Rectal smooth muscle tissue (tissue), 1 donor: ENCODE data around the gene SPG21.

Experiments used
- H3K27ac ChIP-seq: one replicate; pipeline ENCODE4 v1.7.0; 2013; ENCODE audit warnings: low read depth, low read length, inconsistent platforms
- H3K27me3 ChIP-seq: one replicate; pipeline ENCODE4 v1.7.0; 2013; ENCODE audit warnings: low read length; ENCODE audit not compliant: control insufficient read depth, insufficient read depth
- H3K36me3 ChIP-seq: one replicate; pipeline ENCODE4 v1.7.0; 2013; ENCODE audit warnings: low read length; ENCODE audit not compliant: control insufficient read depth, insufficient read depth
- H3K4me1 ChIP-seq: one replicate; pipeline ENCODE4 v1.7.0; 2013; ENCODE audit warnings: low read length; ENCODE audit not compliant: control insufficient read depth, insufficient read depth
- H3K4me3 ChIP-seq: one replicate; pipeline ENCODE4 v1.7.0; 2013; ENCODE audit warnings: low read length
- H3K9ac ChIP-seq: one replicate; pipeline ENCODE4 v1.7.0; 2013; ENCODE audit warnings: low read length

The SPG21 gene

DNA sequence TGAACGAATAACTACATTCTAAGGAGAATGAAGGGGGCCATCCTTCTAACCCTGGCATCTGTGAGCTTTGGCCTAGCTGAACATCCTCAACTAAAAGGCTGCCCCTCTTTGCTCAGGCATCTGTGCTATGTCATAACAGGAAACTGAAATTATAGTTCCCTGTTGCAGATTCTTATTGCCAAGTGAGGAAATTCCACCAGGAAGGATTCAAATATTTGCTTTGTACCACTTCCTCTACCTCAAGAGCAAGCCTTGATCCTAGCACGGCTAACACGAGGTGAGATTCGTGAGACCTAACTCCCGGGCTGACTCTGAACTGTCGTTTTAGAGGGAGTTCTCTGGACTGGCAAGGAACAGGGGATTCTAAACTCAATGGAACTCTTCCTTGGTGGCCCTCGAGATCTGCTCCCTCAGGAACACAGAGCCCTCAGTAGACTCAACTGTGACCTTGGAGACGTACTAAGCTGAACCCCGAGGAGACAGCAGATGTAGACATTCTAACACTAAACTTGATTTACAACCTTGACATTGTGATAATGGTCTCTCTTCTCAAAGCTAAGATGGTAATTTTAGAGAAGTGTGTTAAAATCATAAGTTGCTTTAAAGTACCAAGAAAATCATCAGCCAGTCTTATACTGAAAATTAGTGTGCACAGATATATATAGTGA, 4.2 kb downstream of the SPG21 start:
- no peak overlapping the region for H3K4me3 ChIP-seq
- no peak overlapping the region for H3K9ac ChIP-seq
- no peaks in the 10 kb centered on the region for H3K36me3 ChIP-seq
- H3K4me1 ChIP-seq = peaks cover 3% of the 10 kb centered on the region
- H3K27me3 ChIP-seq = no peaks in the 10 kb centered on the region
- H3K27ac ChIP-seq = no peak overlapping the region

DNA sequence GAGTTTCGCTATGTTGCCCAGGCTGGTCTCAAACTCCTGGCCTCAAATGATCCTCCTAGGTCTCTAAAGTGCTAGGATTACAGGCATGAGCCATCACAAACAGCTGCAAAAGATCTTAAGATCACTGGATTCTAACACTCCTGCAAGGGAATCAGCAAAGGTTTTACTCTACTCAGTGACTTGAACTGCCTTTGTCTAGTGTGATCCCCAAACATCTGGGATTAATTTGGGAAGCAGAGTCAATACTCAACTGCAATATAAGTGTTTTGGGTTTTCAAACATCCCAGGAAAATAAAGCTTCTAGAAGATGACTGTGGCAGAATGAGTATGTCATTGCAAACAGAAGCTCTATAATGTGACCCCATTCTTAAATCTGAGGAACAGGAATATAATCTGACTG, 7.2 kb downstream of the SPG21 start:
- H3K4me3 ChIP-seq = no peak overlapping the region
- no peak overlapping the region for H3K27ac ChIP-seq
- H3K27me3 ChIP-seq = no peaks in the 10 kb centered on the region
- peaks cover 12% of the 10 kb centered on the region for H3K36me3 ChIP-seq
- no peaks in the 10 kb centered on the region for H3K4me1 ChIP-seq
- no peak overlapping the region for H3K9ac ChIP-seq

DNA sequence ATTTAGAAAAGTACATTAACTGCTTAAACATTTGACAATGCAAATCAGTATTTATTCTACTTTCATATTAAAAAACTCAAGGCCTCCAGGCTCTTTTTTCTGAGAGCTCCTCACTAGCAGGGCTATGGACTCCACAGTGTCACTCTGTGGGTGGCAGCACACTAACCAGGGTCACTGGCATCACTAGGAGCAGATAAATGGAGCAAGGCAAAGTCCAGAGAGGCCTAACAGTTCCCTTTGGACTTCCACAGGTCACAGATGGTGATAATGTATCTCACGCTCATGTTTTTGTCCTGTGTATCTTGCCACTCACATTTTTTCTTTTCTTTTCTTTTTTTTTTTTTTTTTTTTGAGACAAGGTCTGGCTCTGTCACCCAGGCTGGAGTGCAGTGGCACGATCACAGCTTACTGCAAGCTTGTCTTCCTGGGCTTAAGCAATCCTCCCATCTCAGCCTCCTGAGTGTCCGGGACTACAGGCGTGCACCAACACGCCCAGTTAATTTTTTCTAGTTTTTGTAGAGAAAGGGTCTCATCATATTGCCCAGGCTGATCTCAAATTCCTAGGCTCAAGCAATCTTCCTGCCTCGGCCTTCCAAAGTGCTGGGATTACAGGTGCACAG, 7.8 kb downstream of the SPG21 start:
- no peak overlapping the region for H3K4me3 ChIP-seq
- H3K36me3 ChIP-seq = peaks cover 12% of the 10 kb centered on the region
- no peak overlapping the region for H3K27ac ChIP-seq
- H3K27me3 ChIP-seq = no peaks in the 10 kb centered on the region
- H3K9ac ChIP-seq = no peak overlapping the region
- H3K4me1 ChIP-seq = no peaks in the 10 kb centered on the region

DNA sequence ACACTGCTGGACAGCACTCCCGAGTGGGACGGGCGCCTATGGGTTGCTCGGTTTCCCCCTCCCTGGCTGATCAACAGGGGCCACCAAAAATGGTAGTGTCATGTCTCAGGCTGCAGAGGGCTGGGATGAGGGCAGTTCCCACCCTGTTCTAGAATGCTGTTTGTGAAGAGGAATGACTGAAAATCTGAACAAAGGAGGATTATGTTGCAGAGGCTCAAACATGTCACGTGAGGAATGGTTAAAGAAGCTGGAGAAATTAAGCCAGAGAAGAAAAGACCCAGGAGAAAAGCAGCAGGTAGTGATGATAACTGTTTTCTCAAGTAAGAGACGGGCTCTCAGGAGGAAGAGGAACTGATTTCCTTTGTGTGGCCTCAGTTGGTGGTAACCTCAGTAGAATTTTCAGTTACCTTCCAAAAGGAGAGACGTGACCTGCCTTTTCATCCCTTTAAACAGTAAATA, 10.4 kb downstream of the SPG21 start:
- H3K9ac ChIP-seq = no peak overlapping the region
- no peaks in the 10 kb centered on the region for H3K27me3 ChIP-seq
- H3K27ac ChIP-seq = no peak overlapping the region
- H3K36me3 ChIP-seq = peaks cover 15% of the 10 kb centered on the region
- no peaks in the 10 kb centered on the region for H3K4me1 ChIP-seq
- no peak overlapping the region for H3K4me3 ChIP-seq

DNA sequence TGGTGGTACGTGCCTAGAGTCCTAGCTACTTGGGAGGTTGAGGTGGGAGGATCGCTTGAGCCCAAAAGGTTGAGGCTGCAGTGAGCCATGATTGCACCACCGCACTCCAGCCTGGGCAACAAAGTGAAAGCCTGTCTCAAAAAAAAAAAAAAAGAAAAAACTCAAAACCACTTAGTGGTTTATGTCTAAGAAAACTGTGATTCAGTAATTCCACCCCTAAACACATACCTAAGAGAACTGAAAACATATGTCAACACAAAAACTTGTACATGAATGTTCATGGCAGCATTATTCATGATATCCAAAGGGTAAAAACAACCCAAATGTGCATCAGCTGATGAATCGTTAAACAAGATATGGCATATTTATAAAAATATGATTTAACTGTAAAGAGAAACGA, 14.3 kb downstream of the SPG21 start:
- Histone ChIP-seq H3K4me1 (no peaks in the 10 kb centered on the region), H3K9ac (no peak overlapping the region), H3K27ac (no peak overlapping the region), H3K36me3 (peaks cover 24% of the 10 kb centered on the region), H3K4me3 (no peak overlapping the region), H3K27me3 (no peaks in the 10 kb centered on the region)

DNA sequence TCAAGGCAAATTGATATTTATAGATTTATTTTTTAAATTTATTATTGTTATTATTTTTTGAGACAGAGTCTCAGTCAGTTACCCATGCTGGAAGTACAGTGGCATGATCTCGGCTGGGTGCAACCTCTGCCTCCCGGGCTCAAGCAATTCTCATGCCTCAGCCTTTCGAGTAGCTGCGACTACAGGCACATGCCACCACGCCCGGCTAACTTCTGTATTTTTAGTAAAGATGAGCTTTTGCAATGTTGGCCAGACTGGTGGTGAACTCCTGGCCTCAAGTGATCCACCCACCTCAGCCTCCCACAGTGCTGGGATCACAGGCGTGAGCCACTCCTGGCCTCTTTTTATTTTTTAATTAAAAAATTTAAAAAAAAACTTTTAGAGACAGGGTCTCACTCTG, 19.0 kb downstream of the SPG21 start:
- no peaks in the 10 kb centered on the region for H3K4me1 ChIP-seq
- no peak overlapping the region for H3K4me3 ChIP-seq
- H3K9ac ChIP-seq = no peak overlapping the region
- H3K27me3 ChIP-seq = no peaks in the 10 kb centered on the region
- H3K36me3 ChIP-seq = peaks cover 25% of the 10 kb centered on the region
- H3K27ac ChIP-seq = no peak overlapping the region

DNA sequence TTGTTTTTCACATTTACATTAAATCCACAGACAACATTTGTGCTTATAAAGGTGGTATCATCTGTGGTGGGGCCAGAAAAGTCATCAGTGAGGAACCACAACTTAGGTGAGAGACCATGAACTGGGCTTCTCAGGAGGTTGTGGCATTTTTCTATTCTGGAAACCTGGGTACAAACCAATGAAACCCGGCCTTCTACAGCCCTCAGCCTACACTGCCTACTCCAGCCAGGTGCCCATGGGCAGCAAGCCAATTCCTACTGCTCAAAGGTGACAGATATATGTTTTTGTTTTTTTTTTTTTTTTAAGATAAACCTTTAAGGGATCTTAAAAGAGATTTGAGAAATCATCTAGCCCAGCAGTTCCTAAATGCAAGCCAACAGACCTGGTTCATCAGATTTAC, 20.3 kb downstream of the SPG21 start:
- no peaks in the 10 kb centered on the region for H3K4me1 ChIP-seq
- no peak overlapping the region for H3K9ac ChIP-seq
- H3K36me3 ChIP-seq = peaks cover 28% of the 10 kb centered on the region
- H3K27me3 ChIP-seq = no peaks in the 10 kb centered on the region
- H3K27ac ChIP-seq = no peak overlapping the region
- H3K4me3 ChIP-seq = no peak overlapping the region

DNA sequence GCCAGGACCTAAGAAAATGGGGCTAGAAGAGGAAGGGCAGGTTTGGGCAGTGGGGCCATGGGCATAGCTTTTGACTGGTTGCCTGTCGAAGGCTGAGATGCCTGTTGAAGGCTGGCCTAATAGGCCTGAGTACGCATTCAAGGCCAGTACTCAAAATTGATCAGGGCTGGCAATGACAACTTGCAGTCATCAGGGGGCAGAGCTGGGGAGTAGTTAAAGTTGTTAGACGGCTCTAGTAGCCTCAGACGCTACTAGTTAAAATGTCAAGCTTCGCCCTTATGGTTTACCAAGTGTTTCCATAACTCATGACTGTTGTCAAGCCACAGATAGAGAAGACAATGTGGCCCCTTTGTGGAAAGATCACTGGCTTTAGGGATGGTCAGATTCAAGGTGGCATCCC, 28.7 kb downstream of the SPG21 start:
- no peaks in the 10 kb centered on the region for H3K4me1 ChIP-seq
- H3K27ac ChIP-seq = no peak overlapping the region
- no peak overlapping the region for H3K9ac ChIP-seq
- no peaks in the 10 kb centered on the region for H3K27me3 ChIP-seq
- peaks cover 46% of the 10 kb centered on the region for H3K36me3 ChIP-seq
- H3K4me3 ChIP-seq = no peak overlapping the region

DNA sequence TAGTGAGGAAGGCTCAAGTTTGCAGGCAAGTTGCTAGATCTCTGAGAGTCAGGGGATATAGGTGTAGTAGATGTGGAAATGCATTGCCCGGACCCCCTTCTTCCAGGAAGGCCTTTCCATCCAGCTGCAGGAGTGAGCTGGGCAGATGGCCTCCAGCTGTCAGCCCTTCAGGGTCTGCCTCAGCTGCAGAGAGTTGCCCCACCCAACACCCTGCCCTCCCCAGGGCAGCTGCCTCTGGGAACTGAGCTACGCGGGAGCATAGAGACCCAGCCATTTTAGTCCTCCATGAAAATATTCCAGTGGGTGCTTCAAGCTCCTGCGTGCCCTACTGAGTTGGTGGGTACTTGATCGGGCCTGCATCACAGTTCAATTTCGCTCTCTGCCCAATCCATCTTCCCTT, 29.6 kb downstream of the SPG21 start:
- peaks cover 51% of the 10 kb centered on the region for H3K36me3 ChIP-seq

DNA sequence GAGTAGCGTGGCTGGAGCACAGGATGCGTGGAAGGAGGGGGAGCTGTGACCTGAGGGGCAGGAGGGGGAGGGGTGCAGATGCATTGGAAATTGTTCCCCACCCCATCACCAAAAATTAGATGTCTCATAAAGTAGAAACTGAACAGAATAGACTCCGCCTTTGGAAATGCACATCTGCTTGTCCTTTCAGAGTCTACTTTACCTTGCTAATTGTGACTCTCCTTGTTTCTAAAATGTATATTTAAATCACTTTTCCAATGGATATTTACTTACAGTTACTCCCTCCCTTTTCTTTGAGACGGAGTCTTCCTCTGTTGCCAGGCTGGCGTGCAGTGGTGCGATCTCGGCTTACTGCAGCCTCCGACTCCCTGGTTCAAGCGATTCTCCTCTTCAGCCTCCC, 30.6 kb downstream of the SPG21 start:
- Histone ChIP-seq H3K4me1 (no peaks in the 10 kb centered on the region), H3K27ac (no peak overlapping the region), H3K36me3 (peaks cover 43% of the 10 kb centered on the region), H3K9ac (no peak overlapping the region), H3K27me3 (no peaks in the 10 kb centered on the region), H3K4me3 (no peak overlapping the region)

More for the DNA sequence above, 29.6 kb downstream of the SPG21 start:
- Histone ChIP-seq H3K27me3 (no peaks in the 10 kb centered on the region), H3K4me3 (no peak overlapping the region), H3K27ac (no peak overlapping the region), H3K4me1 (no peaks in the 10 kb centered on the region), H3K9ac (no peak overlapping the region)

DNA sequence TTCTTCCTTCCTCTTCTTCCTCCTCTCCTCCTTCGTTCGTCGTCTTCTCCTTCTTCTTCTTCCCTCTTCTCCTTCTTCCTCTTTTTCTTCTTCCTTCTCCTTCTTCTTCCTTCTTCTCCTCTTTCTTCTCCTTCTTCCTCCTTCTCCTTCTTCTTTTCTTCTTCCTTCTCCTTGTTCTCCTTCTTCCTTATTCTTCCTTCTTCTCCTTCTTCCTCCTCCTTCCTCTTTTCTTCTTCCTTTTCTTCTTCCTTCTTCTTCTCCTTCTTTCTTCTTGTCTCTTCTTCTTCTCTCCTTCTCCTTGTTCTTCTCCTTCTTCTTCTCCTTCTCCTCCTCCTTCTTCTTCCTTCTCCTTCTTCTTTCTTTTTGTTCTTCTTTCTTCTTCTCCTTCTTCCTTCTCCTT, 35.3 kb downstream of the SPG21 start:
- Histone ChIP-seq H3K27me3 (no peaks in the 10 kb centered on the region), H3K9ac (no peak overlapping the region), H3K27ac (no peak overlapping the region), H3K4me1 (no peaks in the 10 kb centered on the region), H3K4me3 (no peak overlapping the region), H3K36me3 (peaks cover 11% of the 10 kb centered on the region)

DNA sequence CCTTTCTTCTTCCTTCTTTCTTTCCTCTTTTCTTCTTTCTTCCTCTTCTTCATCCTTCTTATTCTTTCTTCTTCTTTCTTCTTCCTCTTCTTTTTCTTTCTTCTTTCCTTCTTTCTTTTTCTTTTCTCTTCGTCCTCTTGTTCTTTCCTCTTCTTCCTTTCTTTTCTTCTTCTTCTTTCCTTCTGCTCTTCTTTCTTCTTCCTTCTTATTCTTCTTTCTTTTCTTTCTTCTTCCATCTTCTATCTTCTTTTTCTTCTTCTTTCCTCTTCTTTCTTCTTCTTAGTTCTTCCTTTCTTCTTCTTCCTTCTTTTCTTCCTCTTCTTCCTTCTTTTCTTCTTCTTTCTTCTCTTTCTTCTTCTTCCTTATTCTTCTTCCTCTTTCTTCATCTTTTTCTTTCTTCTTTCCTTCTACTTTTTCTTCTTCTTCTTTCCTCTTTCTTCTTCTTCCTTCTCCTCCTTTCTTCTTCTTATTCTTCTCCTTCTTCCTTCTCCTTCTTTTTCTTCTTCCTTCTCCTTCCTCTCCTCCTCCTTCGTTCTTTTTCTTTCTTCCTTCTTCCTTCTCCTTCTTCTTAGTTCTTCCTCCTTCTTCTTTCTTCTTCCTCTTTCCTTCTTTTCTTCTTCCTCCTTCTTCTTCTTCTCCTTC, 37.8 kb downstream of the SPG21 start:
- Histone ChIP-seq H3K4me1 (no peaks in the 10 kb centered on the region), H3K27ac (no peak overlapping the region), H3K27me3 (no peaks in the 10 kb centered on the region), H3K9ac (no peak overlapping the region), H3K4me3 (no peak overlapping the region), H3K36me3 (peaks cover 5% of the 10 kb centered on the region)

DNA sequence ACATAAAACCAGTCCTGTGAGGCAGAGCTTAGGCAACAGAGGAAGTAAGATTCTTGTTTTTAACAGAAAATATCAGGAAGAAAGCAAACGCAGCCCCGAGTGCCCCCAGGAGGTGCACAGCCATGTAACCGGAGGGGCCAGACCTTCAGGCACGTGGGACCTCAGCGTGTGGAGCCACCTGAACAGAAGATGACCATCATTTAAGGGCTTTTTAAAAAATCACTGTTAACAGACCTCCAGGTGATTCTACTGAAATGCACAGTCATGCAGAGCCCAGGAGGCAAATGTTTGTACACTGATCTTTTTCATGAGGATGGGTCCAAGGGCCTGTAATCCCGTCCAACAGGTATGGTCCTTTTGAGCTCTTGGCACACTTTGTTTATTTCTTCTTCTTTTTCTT, 38.8 kb downstream of the SPG21 start:
- H3K36me3 ChIP-seq = peaks cover 5% of the 10 kb centered on the region
- no peak overlapping the region for H3K9ac ChIP-seq
- H3K4me3 ChIP-seq = no peak overlapping the region
- H3K27me3 ChIP-seq = no peaks in the 10 kb centered on the region
- no peak overlapping the region for H3K27ac ChIP-seq
- no peaks in the 10 kb centered on the region for H3K4me1 ChIP-seq
